ENCODE measurements around the gene GPR135.
A peak's percentile ranks its signal among the peaks of the same experiment; 100 is the strongest.

Gene GPR135

GRCh38 chr14:59465316-59466135 lies at the start of gene GPR135:
GPR135 (minus strand) TSS chr14:59465380; CDS start chr14:59465226, 154 bp downstream.
- no peak for DNase-seq

- peak; percentile 9 for DNase-seq
Observed at GRCh38 chr14:59511916-59512575, 46.9 kb upstream of the GPR135 start.

- no peak for DNase-seq
Observed at GRCh38 chr14:59510966-59511365, 45.8 kb upstream of the GPR135 start.

GRCh38 chr14:59510001-59510400 lies 44.8 kb upstream of the GPR135 start:
- DNase-seq, result no peak

- no peak for DNase-seq
Observed at GRCh38 chr14:59509101-59509500, 43.9 kb upstream of the GPR135 start.

GRCh38 chr14:59507752-59508103 lies 42.5 kb upstream of the GPR135 start:
- no peak for DNase-seq

- peak; percentile 78 for DNase-seq
Observed at GRCh38 chr14:59507063-59507751, 42.0 kb upstream of the GPR135 start.

GRCh38 chr14:59503256-59503655 lies 38.1 kb upstream of the GPR135 start:
- DNase-seq, result no peak

- no peak for DNase-seq
Observed at GRCh38 chr14:59500732-59501131, 35.6 kb upstream of the GPR135 start.

- DNase-seq, result no peak
Observed at GRCh38 chr14:59492384-59492783, 27.2 kb upstream of the GPR135 start.

GRCh38 chr14:59490756-59491155 lies 25.6 kb upstream of the GPR135 start:
- no peak for DNase-seq

- DNase-seq, result no peak
Observed at GRCh38 chr14:59484639-59485175, 19.5 kb upstream of the GPR135 start.

GRCh38 chr14:59483819-59484638 lies 18.8 kb upstream of the GPR135 start, which contains the start of the genes JKAMP and L3HYPDH:
JKAMP (plus strand) TSS chr14:59484517; CDS start chr14:59484590, 73 bp downstream.
L3HYPDH (minus strand) TSS chr14:59484408; CDS start chr14:59484316, 92 bp downstream.
- peak; percentile 96 for DNase-seq

- no peak for DNase-seq
Observed at GRCh38 chr14:59483363-59483762, 18.2 kb upstream of the GPR135 start.

GRCh38 chr14:59482541-59483331 lies 17.6 kb upstream of the GPR135 start:
- peak; percentile 90 for DNase-seq

- no peak for DNase-seq
Observed at GRCh38 chr14:59481871-59482540, 16.8 kb upstream of the GPR135 start.

GRCh38 chr14:59481407-59481806 lies 16.2 kb upstream of the GPR135 start:
- DNase-seq, result no peak

GRCh38 chr14:59480166-59480565 lies 15.0 kb upstream of the GPR135 start:
- no peak for DNase-seq

- no peak for DNase-seq
Observed at GRCh38 chr14:59478540-59478939, 13.4 kb upstream of the GPR135 start.

GRCh38 chr14:59475709-59476108 lies 10.5 kb upstream of the GPR135 start:
- DNase-seq, result no peak

GRCh38 chr14:59474172-59474571 lies 9.0 kb upstream of the GPR135 start:
- no peak for DNase-seq

All from hematopoietic multipotent progenitor cell treated with erythropoietin and hydrocortisone succinate and interleukin-3 and kit ligand, for 8 days (in vitro differentiated cells).